Gastrocnemius medialis (tissue), 4 donors: ENCODE measurements around the gene ANKMY1. TPM values are rescaled to one million over a fixed set of nuclear protein-coding genes. Genes with fewer than 3 reads are reported as not detected.

Experiments used
- ATAC-seq, 2 donors: fragments of 150-250 bp; one replicate each; pipeline ENCODE4 v1.9.1; 2016
- DNase-seq, 2 donors: peaks; one replicate each; pipeline ENCODE4 v3.0.0-alpha.2; 2019
- H3K27ac ChIP-seq, 4 donors: fragments of 200-600 bp; sonication (generic); 1 replicate in 1 of 4; 2 replicates in 3 of 4; pipeline ENCODE4 v1.5.1; 2016 to 2018; ENCODE audit warnings: mild to moderate bottlenecking in 2 of 4, moderate library complexity in 1 of 4
- H3K27me3 ChIP-seq, 3 donors: fragments of 200-600 bp; sonication (generic) in 2 of 3; 1 replicate in 1 of 3; 2 replicates in 2 of 3; pipeline versions ENCODE4 v1.5.1 to v1.6.0; 2016 to 2019; ENCODE audit warnings: mild to moderate bottlenecking in 1 of 3, moderate library complexity in 1 of 3
- H3K36me3 ChIP-seq, 2 donors: fragments of 200-600 bp; sonication (generic) in 1 of 2; one replicate each; pipeline ENCODE4 v1.5.1; 2017 to 2018
- H3K4me1 ChIP-seq, 2 donors: fragments of 200-600 bp; sonication (generic) in 1 of 2; one replicate each; pipeline ENCODE4 v1.5.1; 2016 to 2017; ENCODE audit warnings: mild to moderate bottlenecking in 2 of 2
- H3K4me3 ChIP-seq, 4 donors: fragments of 200-600 bp; sonication (generic) in 3 of 4; 1 replicate in 1 of 4; 2 replicates in 3 of 4; pipeline ENCODE4 v1.5.1; 2016 to 2019; ENCODE audit warnings: mild to moderate bottlenecking in 2 of 4
- H3K9me3 ChIP-seq, 3 donors: fragments of 200-600 bp; sonication (generic) in 2 of 3; 1 replicate in 1 of 3; 2 replicates in 2 of 3; pipeline ENCODE4 v1.5.1; 2016 to 2019
- CTCF ChIP-seq, 5 experiments: fragments of 450-650 bp in 3 of 5; fragments of 200-600 bp in 2 of 5; sonication (generic) in 2 of 5; IDR thresholded peaks in 4 of 5; conservative IDR thresholded peaks in 1 of 5; 1 replicate in 4 of 5; 2 replicates in 1 of 5; pipeline ENCODE4 v1.5.1; 2016 to 2019; ENCODE audit warnings: antibody characterized with exemption in 5 of 5, mild to moderate bottlenecking in 3 of 5, moderate library complexity in 3 of 5
- POLR2A ChIP-seq, 2 donors: fragments of 450-650 bp; IDR thresholded peaks; one replicate each; pipeline ENCODE4 v1.6.1; 2017; ENCODE audit warnings: antibody characterized with exemption in 2 of 2, mild to moderate bottlenecking in 2 of 2, moderate library complexity in 2 of 2
- in situ Hi-C, 4 donors: fragments of 200-750 bp; cut with MboI; loops; one replicate each; pipeline versions ENCODE4 v1.15.0 to v1.8.0; 2017; ENCODE audit warnings: low sequenced_read_pairs in 4 of 4
- intact Hi-C: fragments of 100-400 bp; cut with DNase I; formaldehyde crosslinking; loops from one replicate; pipeline ENCODE4 v1.15.1; 2023; ENCODE audit warnings: low total_unique reads
- total RNA-seq, 4 donors: library from RNA; depleted of rRNA; stranded (reverse); fragments of >200 nt; gene quantifications; one replicate each; pipeline versions ENCODE4 v1.1.0 to v1.2.3, GENCODE V29; 2016

The ANKMY1 gene
- total RNA-seq, 4 donors from 2014 or later, result 3.3 to 9.0 (median 5.6) TPM

GRCh38 chr2:240480834-240481623 lies 76.8 kb downstream of the ANKMY1 start:
- Histone ChIP-seq H3K4me1 (no peaks in the 10 kb centered on the region), H3K27ac (no peak overlapping the region), H3K36me3 (no peaks in the 10 kb centered on the region), H3K9me3 (no peaks in the 10 kb centered on the region), H3K27me3 (no peaks in the 10 kb centered on the region), H3K4me3 (no peak overlapping the region)
- ATAC-seq (no peak), DNase-seq (no peak)
- TF ChIP-seq CTCF (IDR thresholded peaks at IDR 0.05 in 4 of 5, conservative IDR thresholded peaks at IDR 0.05 in 1 of 5), result no peak
- TF ChIP-seq POLR2A (IDR thresholded peaks at IDR 0.05), result no peak
- intact Hi-C loops (no loop called here), in situ Hi-C loops (no loop called here)

- DNase-seq, result no peak
- no peak for ATAC-seq
- H3K4me3 ChIP-seq, result no peak overlapping the region
- no peaks in the 10 kb centered on the region for H3K36me3 ChIP-seq
- no peaks in the 10 kb centered on the region for H3K9me3 ChIP-seq
- intact Hi-C loops, result no loop called here
- no peaks in the 10 kb centered on the region for H3K27me3 ChIP-seq
- TF ChIP-seq CTCF (IDR thresholded peaks at IDR 0.05 in 4 of 5, conservative IDR thresholded peaks at IDR 0.05 in 1 of 5), result no peak
- TF ChIP-seq POLR2A (IDR thresholded peaks at IDR 0.05), result no peak
- no peak overlapping the region for H3K27ac ChIP-seq
- in situ Hi-C loops, result no loop called here
- H3K4me1 ChIP-seq, result no peaks in the 10 kb centered on the region
Measured at GRCh38 chr2:240479111-240479501, 78.7 kb downstream of the ANKMY1 start.

- no peak overlapping the region for H3K27ac ChIP-seq
- no peaks in the 10 kb centered on the region for H3K4me1 ChIP-seq
- H3K36me3 ChIP-seq, result no peaks in the 10 kb centered on the region
- in situ Hi-C loops, result no loop called here
- H3K4me3 ChIP-seq, result no peak overlapping the region
- DNase-seq (no peak), ATAC-seq (no peak)
- no peaks in the 10 kb centered on the region for H3K27me3 ChIP-seq
- TF ChIP-seq CTCF (IDR thresholded peaks at IDR 0.05 in 4 of 5, conservative IDR thresholded peaks at IDR 0.05 in 1 of 5), result no peak
- no peak for TF ChIP-seq POLR2A (IDR thresholded peaks at IDR 0.05)
- H3K9me3 ChIP-seq, result no peaks in the 10 kb centered on the region
- intact Hi-C loops, result no loop called here
Measured at GRCh38 chr2:240478346-240479110, 79.3 kb downstream of the ANKMY1 start.

GRCh38 chr2:240477916-240478315 lies 79.9 kb downstream of the ANKMY1 start:
- ATAC-seq (no peak), DNase-seq (no peak)
- Histone ChIP-seq H3K9me3 (peaks cover 0 to 4% (median 0%) of the 10 kb centered on the region in 3 donors), H3K27me3 (no peaks in the 10 kb centered on the region), H3K36me3 (no peaks in the 10 kb centered on the region), H3K4me3 (no peak overlapping the region), H3K27ac (no peak overlapping the region), H3K4me1 (no peaks in the 10 kb centered on the region)
- intact Hi-C loops, result no loop called here
- no peak for TF ChIP-seq CTCF (IDR thresholded peaks at IDR 0.05 in 4 of 5, conservative IDR thresholded peaks at IDR 0.05 in 1 of 5)
- no peak for TF ChIP-seq POLR2A (IDR thresholded peaks at IDR 0.05)
- in situ Hi-C loops, result no loop called here
